ENCODE measurements around the gene CAPG. TPM values are rescaled to one million over a fixed set of nuclear protein-coding genes. Genes with fewer than 3 reads are reported as not detected.

The CAPG gene
- total RNA-seq, 1 donor from 2014 or later, result 298 TPM

- no peak for DNase-seq (ENCODE audit: low spot score)
Measured at GRCh38 chr2:85438201-85439024, 28.2 kb upstream of the CAPG start.

GRCh38 chr2:85437488-85438200 is 27.5 kb upstream of the CAPG start:
- DNase-seq (ENCODE audit: low spot score), result peak; percentile 91

GRCh38 chr2:85436836-85437487 is 26.8 kb upstream of the CAPG start:
- no peak for DNase-seq (ENCODE audit: low spot score)

GRCh38 chr2:85435981-85436835 is 26.0 kb upstream of the CAPG start:
- DNase-seq (ENCODE audit: low spot score), result no peak

- no peak for DNase-seq (ENCODE audit: low spot score)
Measured at GRCh38 chr2:85435220-85435958, 25.2 kb upstream of the CAPG start.

GRCh38 chr2:85434696-85435095 is 24.5 kb upstream of the CAPG start:
- DNase-seq (ENCODE audit: low spot score), result no peak

- DNase-seq (ENCODE audit: low spot score), result peak; percentile 86
Measured at GRCh38 chr2:85433511-85434089, 23.4 kb upstream of the CAPG start.

GRCh38 chr2:85431570-85432205 is 21.5 kb upstream of the CAPG start:
- no peak for DNase-seq (ENCODE audit: low spot score)

GRCh38 chr2:85430752-85431569 is 20.8 kb upstream of the CAPG start:
- no peak for DNase-seq (ENCODE audit: low spot score)

GRCh38 chr2:85429924-85430289 is 19.7 kb upstream of the CAPG start:
- DNase-seq (ENCODE audit: low spot score), result no peak

- DNase-seq (ENCODE audit: low spot score), result no peak
Measured at GRCh38 chr2:85429213-85429923, 19.2 kb upstream of the CAPG start.

- DNase-seq (ENCODE audit: low spot score), result no peak
Measured at GRCh38 chr2:85428343-85428881, 18.2 kb upstream of the CAPG start.

- no peak for DNase-seq (ENCODE audit: low spot score)
Measured at GRCh38 chr2:85427300-85427835, 17.2 kb upstream of the CAPG start.

GRCh38 chr2:85425588-85425987 is 15.4 kb upstream of the CAPG start:
- DNase-seq (ENCODE audit: low spot score), result no peak

- no peak for DNase-seq (ENCODE audit: low spot score)
Measured at GRCh38 chr2:85423525-85423924, 13.4 kb upstream of the CAPG start.

- DNase-seq (ENCODE audit: low spot score), result no peak
Measured at GRCh38 chr2:85422072-85422457, 11.9 kb upstream of the CAPG start.

- no peak for DNase-seq (ENCODE audit: low spot score)
Measured at GRCh38 chr2:85421260-85422071, 11.3 kb upstream of the CAPG start.

All from ureter (tissue), 1 donor.